GM18861 (cell line): ENCODE data around the gene CCL20.

Experiments
- ATAC-seq: cut with Tn5 transposase; IDR thresholded peaks from one replicate; pipeline ENCODE4 v1.9.1; 2021; ENCODE audit not compliant: unreplicated experiment

The CCL20 gene

GRCh38 chr2:227802882-227803281 is 10.8 kb upstream of the CCL20 start:
- no peak for ATAC-seq

GRCh38 chr2:227804975-227805374 is 8.7 kb upstream of the CCL20 start:
- ATAC-seq: no peak

GRCh38 chr2:227805578-227805977 is 8.1 kb upstream of the CCL20 start:
- no peak for ATAC-seq

GRCh38 chr2:227808936-227809335 is 4.7 kb upstream of the CCL20 start:
- ATAC-seq: no peak

GRCh38 chr2:227812001-227812400 is 1.6 kb upstream of the CCL20 start:
- ATAC-seq: no peak

- no peak for ATAC-seq
These were observed 447 bp upstream of the CCL20 start for GRCh38 chr2:227813229-227813561.

GRCh38 chr2:227815066-227815465 is 1.4 kb downstream of the CCL20 start:
- no peak for ATAC-seq

GRCh38 chr2:227816507-227817294 is 3.1 kb downstream of the CCL20 start:
- no peak for ATAC-seq

- no peak for ATAC-seq
These were observed 3.7 kb downstream of the CCL20 start for GRCh38 chr2:227817336-227817735.

GRCh38 chr2:227817850-227818674 is 4.4 kb downstream of the CCL20 start:
- ATAC-seq: peak; percentile 51

- ATAC-seq: no peak
These were observed 5.2 kb downstream of the CCL20 start for GRCh38 chr2:227818675-227819397.

- ATAC-seq: no peak
These were observed 5.7 kb downstream of the CCL20 start for GRCh38 chr2:227819398-227819697.

- no peak for ATAC-seq
These were observed 7.7 kb downstream of the CCL20 start for GRCh38 chr2:227821043-227821942.

GRCh38 chr2:227822416-227823003 is 8.9 kb downstream of the CCL20 start:
- ATAC-seq: no peak

- ATAC-seq: no peak
These were observed 10.3 kb downstream of the CCL20 start for GRCh38 chr2:227823922-227824321.

GRCh38 chr2:227824711-227825110 is 11.1 kb downstream of the CCL20 start:
- ATAC-seq: no peak

- no peak for ATAC-seq
These were observed 12.4 kb downstream of the CCL20 start for GRCh38 chr2:227826019-227826521.

- ATAC-seq: no peak
These were observed 12.9 kb downstream of the CCL20 start for GRCh38 chr2:227826563-227826962.

GRCh38 chr2:227827143-227827542 is 13.5 kb downstream of the CCL20 start:
- ATAC-seq: no peak

GRCh38 chr2:227828477-227828912 is 14.9 kb downstream of the CCL20 start:
- ATAC-seq: no peak
